ENCODE data around the gene AGRN.
"Not testable (repeated sequence)": the region's sequence is repeated elsewhere in the genome, so short reads cannot be mapped to it uniquely, and the experiment has no call there.

AGRN gene

GRCh38 chr1:1026599-1027413, 6.9 kb downstream of the AGRN start:
- H3K36me3 Mint-ChIP-seq (ENCODE audit: low read depth): no peaks in the 10 kb centered on the region
- H3K27me3 Mint-ChIP-seq (ENCODE audit: low read depth): peaks cover 9% of the 10 kb centered on the region
- no peaks in the 10 kb centered on the region for H3K9me3 Mint-ChIP-seq
- no peaks in the 10 kb centered on the region for H3K4me1 Mint-ChIP-seq (ENCODE audit: low read depth)
- no peak for DNase-seq (ENCODE audit: low spot score)
- H3K27ac Mint-ChIP-seq: no peak overlapping the region
- H3K4me3 Mint-ChIP-seq: no peak overlapping the region

DNA sequence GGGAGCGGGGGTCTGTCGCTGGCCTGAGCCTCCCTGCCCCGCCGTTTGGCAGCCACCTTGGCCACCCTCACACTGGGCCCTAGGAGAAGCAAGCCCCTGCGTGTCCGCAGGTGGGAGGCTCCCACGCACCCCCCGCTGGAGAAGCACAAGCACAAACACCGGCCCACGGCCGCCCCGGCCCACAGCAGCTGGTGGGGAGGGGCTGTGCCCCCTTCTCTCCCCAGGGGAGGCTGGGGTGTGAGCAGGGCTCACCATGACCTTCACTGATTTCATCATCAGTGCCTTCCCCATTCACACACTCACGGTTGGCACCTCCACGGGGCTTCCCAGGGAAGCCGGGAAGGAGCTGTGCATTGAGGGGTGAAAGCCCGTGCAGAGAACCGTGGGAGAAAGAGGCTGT, 7.9 kb downstream of the AGRN start:
- no peak for DNase-seq (ENCODE audit: low spot score)
- no peaks in the 10 kb centered on the region for H3K36me3 Mint-ChIP-seq (ENCODE audit: low read depth)
- H3K27ac Mint-ChIP-seq: no peak overlapping the region
- no peak overlapping the region for H3K4me3 Mint-ChIP-seq
- H3K27me3 Mint-ChIP-seq (ENCODE audit: low read depth): peaks cover 12% of the 10 kb centered on the region
- no peaks in the 10 kb centered on the region for H3K9me3 Mint-ChIP-seq
- peaks cover 4% of the 10 kb centered on the region for H3K4me1 Mint-ChIP-seq (ENCODE audit: low read depth)

GRCh38 chr1:1030867-1031658, 11.1 kb downstream of the AGRN start:
- not testable (repeated sequence) for H3K9me3 Mint-ChIP-seq; H3K27ac Mint-ChIP-seq; DNase-seq (ENCODE audit: low spot score); H3K4me3 Mint-ChIP-seq; H3K36me3 Mint-ChIP-seq (ENCODE audit: low read depth); H3K4me1 Mint-ChIP-seq (ENCODE audit: low read depth)
- H3K27me3 Mint-ChIP-seq (ENCODE audit: low read depth): peaks cover 14% of the 10 kb centered on the region

GRCh38 chr1:1031659-1032235, 11.8 kb downstream of the AGRN start:
- Mint-ChIP-seq H3K9me3 (no peaks in the 10 kb centered on the region), H3K4me3 (peak overlapping the region; percentile 52), H3K27me3 (ENCODE audit: low read depth) (peaks cover 17% of the 10 kb centered on the region), H3K27ac (no peak overlapping the region), H3K4me1 (ENCODE audit: low read depth) (peaks cover 4% of the 10 kb centered on the region), H3K36me3 (ENCODE audit: low read depth) (no peaks in the 10 kb centered on the region)
- no peak for DNase-seq (ENCODE audit: low spot score)

- peak overlapping the region; percentile 52 for H3K4me3 Mint-ChIP-seq
- H3K27ac Mint-ChIP-seq: peak overlapping the region; percentile 17
- peaks cover 17% of the 10 kb centered on the region for H3K27me3 Mint-ChIP-seq (ENCODE audit: low read depth)
- H3K9me3 Mint-ChIP-seq: no peaks in the 10 kb centered on the region
- DNase-seq (ENCODE audit: low spot score): no peak
- H3K4me1 Mint-ChIP-seq (ENCODE audit: low read depth): peaks cover 4% of the 10 kb centered on the region
- H3K36me3 Mint-ChIP-seq (ENCODE audit: low read depth): no peaks in the 10 kb centered on the region
Observed at GRCh38 chr1:1032424-1032823, 12.5 kb downstream of the AGRN start.

GRCh38 chr1:1033009-1033587, 13.2 kb downstream of the AGRN start:
- peaks cover 4% of the 10 kb centered on the region for H3K4me1 Mint-ChIP-seq (ENCODE audit: low read depth)
- DNase-seq (ENCODE audit: low spot score): peak; percentile 88

DNA sequence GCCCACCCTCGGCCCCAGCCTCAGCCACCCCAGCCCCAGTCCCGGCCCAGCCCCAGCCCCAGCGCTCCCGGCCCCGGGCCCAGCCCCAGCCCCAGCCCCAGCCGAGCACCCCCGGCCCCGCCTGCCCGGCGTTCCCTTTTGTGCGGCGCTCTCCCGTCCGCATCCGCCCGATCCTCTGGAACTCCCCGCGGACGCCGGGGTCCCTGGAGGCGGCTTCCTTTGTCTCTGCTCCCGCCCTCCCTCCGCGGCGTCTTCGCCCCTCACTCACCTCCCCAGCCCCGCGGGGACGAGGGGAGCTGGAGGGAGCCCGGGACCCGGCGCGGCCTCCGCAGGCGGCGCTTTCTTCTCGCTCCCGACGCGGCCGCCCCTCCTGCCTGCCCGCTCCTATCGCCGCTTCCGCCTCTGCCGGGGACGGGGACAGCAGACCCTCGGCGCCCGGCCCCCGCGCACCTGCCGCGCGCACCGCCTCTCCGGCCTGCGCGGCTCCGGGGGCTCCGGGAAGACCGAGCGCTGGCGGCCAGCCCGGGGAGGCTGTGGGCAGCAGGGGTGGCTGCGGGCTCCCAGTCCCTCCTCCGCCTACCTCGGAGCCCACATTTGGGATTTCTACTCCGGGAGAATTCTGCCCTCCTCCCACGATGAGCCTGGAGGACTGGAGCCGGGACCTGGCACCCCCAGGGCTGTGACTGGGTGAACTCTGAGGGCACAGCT, 14.0 kb downstream of the AGRN start:
- H3K27me3 Mint-ChIP-seq (ENCODE audit: low read depth): peaks cover 26% of the 10 kb centered on the region
- no peaks in the 10 kb centered on the region for H3K36me3 Mint-ChIP-seq (ENCODE audit: low read depth)
- H3K9me3 Mint-ChIP-seq: no peaks in the 10 kb centered on the region
- no peak overlapping the region for H3K27ac Mint-ChIP-seq
- peak overlapping the region; percentile 54 for H3K4me3 Mint-ChIP-seq
- DNase-seq (ENCODE audit: low spot score): no peak
- H3K4me1 Mint-ChIP-seq (ENCODE audit: low read depth): peaks cover 9% of the 10 kb centered on the region

More at GRCh38 chr1:1033009-1033587, 13.2 kb downstream of the AGRN start:
- H3K9me3 Mint-ChIP-seq: no peaks in the 10 kb centered on the region
- H3K36me3 Mint-ChIP-seq (ENCODE audit: low read depth): no peaks in the 10 kb centered on the region
- peak overlapping the region; percentile 34 for H3K4me3 Mint-ChIP-seq
- no peak overlapping the region for H3K27ac Mint-ChIP-seq
- peaks cover 20% of the 10 kb centered on the region for H3K27me3 Mint-ChIP-seq (ENCODE audit: low read depth)

- Mint-ChIP-seq H3K9me3 (no peaks in the 10 kb centered on the region), H3K27ac (no peak overlapping the region), H3K27me3 (ENCODE audit: low read depth) (peaks cover 31% of the 10 kb centered on the region)
Observed at GRCh38 chr1:1034439-1034781, 14.5 kb downstream of the AGRN start.

DNA sequence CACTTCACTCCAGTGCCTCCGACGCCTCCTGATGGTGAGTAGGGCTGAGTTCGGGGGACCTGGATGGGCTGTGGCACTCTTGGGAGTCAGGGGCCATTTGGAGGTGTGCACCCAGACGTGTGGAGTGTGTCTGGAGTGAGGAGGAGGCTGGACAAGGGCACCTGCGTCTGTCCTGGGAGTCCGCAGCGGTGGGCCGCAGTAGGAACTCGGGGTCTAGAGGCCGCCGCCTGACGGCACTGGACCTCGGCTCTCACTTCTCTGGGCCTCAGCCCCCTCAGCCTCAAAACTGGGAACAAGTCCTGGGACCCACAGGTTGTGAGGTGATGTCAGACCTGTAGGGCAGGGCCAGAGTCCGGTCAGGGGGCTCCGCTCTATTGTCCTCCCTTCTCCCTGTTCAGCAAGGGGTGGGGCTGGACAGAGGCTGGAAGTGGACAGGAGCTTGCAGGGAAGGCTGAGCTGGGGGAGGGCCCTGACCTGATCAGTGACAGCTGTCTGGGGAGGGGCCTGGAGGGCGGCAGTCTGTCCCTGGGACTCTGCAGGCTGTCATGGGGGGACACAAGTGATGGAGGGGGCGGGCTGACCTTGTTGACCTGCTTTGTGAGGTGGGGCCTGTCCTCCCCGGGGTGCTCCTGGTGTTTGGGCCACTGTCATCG, 15.5 kb downstream of the AGRN start:
- Mint-ChIP-seq H3K9me3 (no peaks in the 10 kb centered on the region), H3K27ac (no peak overlapping the region), H3K4me3 (no peak overlapping the region), H3K27me3 (ENCODE audit: low read depth) (peaks cover 35% of the 10 kb centered on the region), H3K36me3 (ENCODE audit: low read depth) (no peaks in the 10 kb centered on the region), H3K4me1 (ENCODE audit: low read depth) (peaks cover 18% of the 10 kb centered on the region)
- DNase-seq (ENCODE audit: low spot score): no peak

More at GRCh38 chr1:1034439-1034781, 14.5 kb downstream of the AGRN start:
- no peak for DNase-seq (ENCODE audit: low spot score)
- H3K4me1 Mint-ChIP-seq (ENCODE audit: low read depth): peaks cover 13% of the 10 kb centered on the region
- no peaks in the 10 kb centered on the region for H3K36me3 Mint-ChIP-seq (ENCODE audit: low read depth)
- peak overlapping the region; percentile 54 for H3K4me3 Mint-ChIP-seq

DNA sequence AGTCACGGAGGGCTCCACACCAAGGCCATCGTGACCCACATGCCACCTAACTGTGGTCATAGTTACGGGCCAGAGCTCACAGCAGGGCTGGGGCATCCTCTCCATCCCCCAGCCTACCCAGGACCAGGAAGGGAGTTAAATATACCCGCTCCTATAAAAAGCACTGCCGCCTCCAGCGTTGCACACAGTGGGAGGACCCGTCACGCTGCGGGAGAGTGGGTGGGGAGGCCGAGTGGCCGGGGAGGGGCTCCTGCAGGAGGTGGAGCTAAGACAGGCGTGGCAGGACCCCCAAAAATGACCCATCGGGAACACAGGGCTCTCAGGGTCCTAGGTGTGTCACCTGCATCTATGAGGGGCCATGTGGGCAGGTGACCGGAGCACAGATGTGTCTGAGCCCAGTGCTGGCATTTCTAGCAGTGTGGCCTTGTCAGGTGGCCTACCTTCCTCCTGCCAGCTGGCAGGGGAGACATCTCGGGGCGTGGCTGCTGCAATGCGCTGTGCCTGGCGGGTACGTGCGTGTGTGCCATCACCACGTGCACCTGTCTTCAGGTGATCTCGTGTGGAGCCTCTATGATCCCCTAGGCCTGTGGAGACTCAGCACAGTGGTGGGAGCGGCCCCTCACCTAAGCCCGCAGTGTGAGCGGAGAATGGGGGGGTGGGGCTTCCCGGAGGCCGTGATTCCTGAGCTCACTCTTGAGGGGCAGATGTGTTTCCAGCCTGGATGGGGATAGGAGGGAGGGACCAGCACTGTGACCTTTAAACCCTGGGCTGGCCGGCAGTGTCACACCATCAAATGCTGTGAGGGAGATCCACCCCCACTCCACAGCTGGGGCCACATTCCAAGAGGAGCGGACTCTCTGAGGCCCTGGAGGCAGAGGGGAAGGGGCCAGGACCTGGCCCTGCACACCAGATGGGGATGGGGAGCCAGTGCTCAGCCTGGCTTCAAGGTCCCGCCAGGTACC, 17.7 kb downstream of the AGRN start:
- Mint-ChIP-seq H3K9me3 (no peaks in the 10 kb centered on the region), H3K4me1 (ENCODE audit: low read depth) (peaks cover 14% of the 10 kb centered on the region), H3K27me3 (ENCODE audit: low read depth) (peaks cover 27% of the 10 kb centered on the region), H3K27ac (no peak overlapping the region), H3K4me3 (no peak overlapping the region), H3K36me3 (ENCODE audit: low read depth) (no peaks in the 10 kb centered on the region)
- no peak for DNase-seq (ENCODE audit: low spot score)

- no peak for DNase-seq (ENCODE audit: low spot score)
- Mint-ChIP-seq H3K4me3 (peak overlapping the region; percentile 29), H3K27me3 (ENCODE audit: low read depth) (peaks cover 27% of the 10 kb centered on the region), H3K36me3 (ENCODE audit: low read depth) (no peaks in the 10 kb centered on the region), H3K27ac (no peak overlapping the region), H3K4me1 (ENCODE audit: low read depth) (peaks cover 14% of the 10 kb centered on the region), H3K9me3 (no peaks in the 10 kb centered on the region)
Observed at GRCh38 chr1:1038694-1039093, 18.8 kb downstream of the AGRN start.

DNA sequence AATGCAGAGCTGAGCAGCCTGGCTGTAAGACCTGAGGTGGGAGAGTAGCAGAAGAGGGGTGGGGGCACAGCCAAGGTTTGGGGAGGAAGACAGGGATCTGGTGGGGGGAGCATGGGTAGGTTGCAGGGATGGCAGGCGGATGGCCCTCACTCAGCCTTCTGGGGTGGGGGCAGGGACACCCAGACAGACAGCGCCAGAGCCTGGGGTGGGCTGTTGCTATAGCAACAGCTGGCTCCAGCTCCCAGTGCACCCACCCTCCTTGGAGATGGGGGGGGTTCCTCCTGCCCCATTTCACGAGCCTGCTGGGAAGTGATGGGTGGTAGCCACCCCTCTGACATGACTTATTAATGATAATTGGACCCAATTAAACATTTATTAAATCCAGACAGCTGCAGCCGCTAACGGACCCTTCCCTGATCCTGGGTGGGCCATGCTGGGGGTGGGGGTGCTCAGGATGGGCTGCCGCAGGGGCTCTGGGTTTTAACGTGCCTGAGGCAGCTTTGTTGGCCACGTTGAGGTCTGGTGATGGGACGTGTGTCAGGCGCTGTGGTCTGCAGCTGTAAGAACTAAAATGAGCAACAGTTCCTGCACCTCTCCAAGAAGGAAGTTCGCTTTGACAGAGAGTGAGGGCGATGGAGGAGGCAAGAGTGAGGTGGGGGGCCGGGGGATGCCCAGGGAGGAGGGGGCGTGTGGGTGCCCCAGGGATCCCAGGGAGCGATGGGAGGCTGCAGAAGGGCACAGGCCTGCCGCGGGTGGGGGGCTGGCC, 19.4 kb downstream of the AGRN start:
- DNase-seq (ENCODE audit: low spot score): no peak
- Mint-ChIP-seq H3K4me1 (ENCODE audit: low read depth) (peaks cover 14% of the 10 kb centered on the region), H3K36me3 (ENCODE audit: low read depth) (no peaks in the 10 kb centered on the region), H3K27me3 (ENCODE audit: low read depth) (peaks cover 27% of the 10 kb centered on the region), H3K4me3 (peak overlapping the region; percentile 75), H3K9me3 (no peaks in the 10 kb centered on the region), H3K27ac (peak overlapping the region; percentile 72)

All from T-helper 2 cell treated with Interferon-gamma antibody and Interleukin-4, amounts not matched to agents 5 μg/mL and 100 μg/mL, for 36 hours (primary cell).